Mucosa of descending colon (tissue), 3 donors: ENCODE data around the gene APOC1. TPM values are rescaled to one million over a fixed set of nuclear protein-coding genes. Genes with fewer than 3 reads are reported as not detected.
A peak's percentile ranks its signal among the peaks of the same experiment; 100 is the strongest.
"Not testable (repeated sequence)": the region's sequence is repeated elsewhere in the genome, so short reads cannot be mapped to it uniquely, and the experiment has no call there.

Experiments
- ATAC-seq: fragments of 200-7000 bp; cut with Tn5 transposase; one replicate; pipeline ENCODE4 v1.9.1; 2020; ENCODE audit warnings: mild to moderate bottlenecking, moderate library complexity
- DNase-seq, 3 donors: peaks; one replicate each; pipeline ENCODE4 v3.0.0-alpha.2; 2020
- H3K36me3 ChIP-seq: fragments of 200-600 bp; one replicate; pipeline ENCODE4 v1.8.0; 2021; ENCODE audit warnings: low read depth, mild to moderate bottlenecking
- H3K4me1 ChIP-seq: fragments of 200-600 bp; one replicate; pipeline ENCODE4 v1.8.0; 2021; ENCODE audit warnings: low read depth, mild to moderate bottlenecking
- H3K4me3 ChIP-seq: fragments of 200-600 bp; one replicate; pipeline ENCODE4 v1.8.0; 2021; ENCODE audit warnings: mild to moderate bottlenecking
- H3K9me3 ChIP-seq: fragments of 200-600 bp; one replicate; pipeline ENCODE4 v1.8.0; 2021; ENCODE audit warnings: mild to moderate bottlenecking
- CTCF ChIP-seq: fragments of 200-600 bp; IDR thresholded peaks from one replicate; pipeline ENCODE4 v1.8.0; 2022; ENCODE audit warnings: antibody characterized with exemption, mild to moderate bottlenecking
- intact Hi-C, 2 donors: fragments of 100-400 bp; cut with DNase I in 1 of 2; cut with micrococcal nuclease in 1 of 2; formaldehyde crosslinking; loops; one replicate each; pipeline versions ENCODE4 v1.11.0 to v1.11.1; 2022; cut with DNase I, micrococcal nuclease
- total RNA-seq, 3 donors: library from RNA; stranded (reverse); fragmentation: NEBNext Ultra II Directional in 2 of 3; extraction: Animal tissue kit (Norgen Biotek cat#: 25700) in 2 of 3; gene quantifications; one replicate each; pipeline versions ENCODE4 v1.2.1 to v1.2.4, GENCODE V29; 2021 to 2023
- donor health status: DM: no; HTN: no; CAD: no; lungs with moderate emphysema.
- donor health status: DM: no; HTN: no; CAD: no.
- donor health status: DM: no; HTN: yes; CAD: no.

APOC1 gene
- total RNA-seq, 3 donors from 2014 or later = 3.6 to 12.7 (median 9.8) TPM

- intact Hi-C loops = no loop called here
- H3K9me3 ChIP-seq = no peaks in the 10 kb centered on the region
- H3K4me3 ChIP-seq = no peak overlapping the region
- TF ChIP-seq CTCF = no peak
- H3K4me1 ChIP-seq = peaks cover 15% of the 10 kb centered on the region
- peaks cover 8% of the 10 kb centered on the region for H3K36me3 ChIP-seq
- ATAC-seq (no peak), DNase-seq (no peak)
These were observed 26.8 kb upstream of the APOC1 start for GRCh38 chr19:44887648-44888047.

GRCh38 chr19:44888335-44888734, 26.1 kb upstream of the APOC1 start:
- intact Hi-C loops, ATAC-seq, H3K4me3 ChIP-seq, H3K36me3 ChIP-seq, DNase-seq, H3K9me3 ChIP-seq: not testable (repeated sequence)
- peaks cover 15% of the 10 kb centered on the region for H3K4me1 ChIP-seq

- peaks cover 8% of the 10 kb centered on the region for H3K36me3 ChIP-seq
- intact Hi-C loops = no loop called here
- peak overlapping the region; percentile 25 for H3K4me3 ChIP-seq
- TF ChIP-seq CTCF = no peak
- DNase-seq = peak in 1 of 3 donors; percentile 42
- H3K4me1 ChIP-seq = peaks cover 15% of the 10 kb centered on the region
- ATAC-seq = no peak
- H3K9me3 ChIP-seq = no peaks in the 10 kb centered on the region
These were observed 24.5 kb upstream of the APOC1 start for GRCh38 chr19:44889830-44890365.

- Histone ChIP-seq H3K4me1 (peaks cover 15% of the 10 kb centered on the region), H3K4me3 (peak overlapping the region; percentile 25), H3K36me3 (peaks cover 8% of the 10 kb centered on the region), H3K9me3 (no peaks in the 10 kb centered on the region)
- DNase-seq (peak in 2 of 3 donors; percentile 96 to 100), ATAC-seq (peak; percentile 88)
- intact Hi-C loops = no loop called here
- no peak for TF ChIP-seq CTCF
These were observed 23.9 kb upstream of the APOC1 start for GRCh38 chr19:44890366-44891015.

DNA sequence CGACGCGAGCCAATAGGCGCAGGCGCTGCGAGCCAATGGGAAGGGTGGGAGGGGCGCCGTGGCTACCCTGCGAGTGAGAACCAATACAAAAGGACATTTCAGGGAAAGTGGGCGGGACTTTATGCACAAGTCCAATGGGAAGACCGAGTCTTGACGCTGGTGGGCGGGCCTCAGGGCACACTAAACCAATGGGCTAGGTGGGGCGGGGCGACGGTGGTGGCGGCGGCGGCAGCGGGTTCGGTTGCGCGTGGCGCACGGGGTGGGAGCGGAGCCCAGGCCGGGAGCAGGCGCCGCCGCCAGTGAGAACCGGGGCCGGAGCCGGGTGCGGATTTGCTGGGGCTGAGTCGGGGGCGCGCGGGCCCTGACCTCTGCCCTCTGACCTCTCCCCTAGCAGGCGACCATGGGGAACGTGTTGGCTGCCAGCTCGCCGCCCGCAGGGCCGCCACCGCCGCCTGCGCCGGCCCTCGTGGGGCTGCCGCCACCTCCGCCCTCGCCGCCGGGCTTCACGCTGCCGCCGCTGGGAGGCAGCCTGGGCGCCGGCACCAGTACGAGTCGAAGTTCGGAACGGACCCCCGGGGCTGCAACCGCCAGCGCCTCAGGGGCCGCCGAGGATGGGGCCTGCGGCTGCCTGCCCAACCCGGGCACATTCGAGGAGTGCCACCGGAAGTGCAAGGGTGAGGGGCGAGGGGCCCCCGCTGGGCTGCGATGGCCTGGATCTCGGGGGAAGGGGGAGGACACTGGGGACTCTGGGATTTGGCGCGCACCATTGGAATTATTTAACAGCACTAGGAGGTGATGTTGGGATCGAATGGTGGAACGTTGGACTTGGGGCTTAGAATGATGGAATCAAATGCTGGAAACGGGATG, 23.2 kb upstream of the APOC1 start, which contains the start of gene TOMM40:
Gene TOMM40, plus strand, starts transcription at position 239 of the 867 bp plus-strand sequence. Its CDS starts 162 bp downstream, at position 401.
- peaks cover 8% of the 10 kb centered on the region for H3K36me3 ChIP-seq
- intact Hi-C loops = no loop called here

More for the DNA sequence above, 23.2 kb upstream of the APOC1 start, which contains the start of gene TOMM40:
- no peak for TF ChIP-seq CTCF
- H3K4me1 ChIP-seq = peaks cover 15% of the 10 kb centered on the region
- H3K9me3 ChIP-seq = no peaks in the 10 kb centered on the region
- ATAC-seq (no peak), DNase-seq (peak in 2 of 3 donors; percentile 100)
- peak within 1 kb of the TSS; percentile 92 for H3K4me3 ChIP-seq
